AG04449 (cell line): Measurements from ENCODE around the gene CACNB3.
"Not testable (repeated sequence)": the region's sequence is repeated elsewhere in the genome, so short reads cannot be mapped to it uniquely, and the experiment has no call there.

Experiments
- CTCF ChIA-PET: fragments of 350-600 bp; formaldehyde crosslinking; extraction: SDS; loops from one replicate; lab custom pipeline; 2021; ENCODE audit warnings: antibody characterized with exemption; lab: Yijun Ruan, JAX
- POLR2A ChIA-PET: fragments of 400-600, 350-600 bp; formaldehyde crosslinking; extraction: SDS; loops from one replicate; lab custom pipeline; 2020; ENCODE audit warnings: antibody characterized with exemption, inconsistent platforms; lab: Yijun Ruan, JAX
- DNase-seq: peaks from one replicate; pipeline ENCODE4 v3.0.0-alpha.2; 2010; ENCODE audit warnings: low read depth, low spot score
- H3K4me3 ChIP-seq: 2 replicates; pipeline ENCODE4 v1.5.1; 2011; ENCODE audit warnings: low read depth, mild to moderate bottlenecking, control low read depth, low read length
- CTCF ChIP-seq: IDR thresholded peaks from one replicate; pipeline ENCODE4 v1.5.1; 2011; ENCODE audit warnings: mild to moderate bottlenecking, moderate library complexity, low read length, control low read depth, inconsistent platforms; ENCODE audit not compliant: insufficient read depth; ENCODE audit errors: missing control alignments

Gene CACNB3

GRCh38 chr12:48828293-48828692, 10.0 kb downstream of the CACNB3 start:
- CTCF ChIA-PET = interaction anchor here (0.6 to 7.3 kb wide), 5 partner anchors 9 to 108 kb away, joined by 3 to 71 read pairs (median 6); no protein-coding TSS in a partner anchor
- POLR2A ChIA-PET = no interaction called here
- H3K4me3 ChIP-seq = no peak overlapping the region
- no peak for DNase-seq
- TF ChIP-seq CTCF = no peak

GRCh38 chr12:48828841-48829575, 10.7 kb downstream of the CACNB3 start:
- TF ChIP-seq CTCF = no peak
- no peak overlapping the region for H3K4me3 ChIP-seq
- DNase-seq = no peak
- CTCF ChIA-PET = interaction anchor here (1.0 to 7.3 kb wide), 5 partner anchors 10 to 107 kb away, joined by 3 to 71 read pairs (median 6); no protein-coding TSS in a partner anchor
- POLR2A ChIA-PET = no interaction called here

GRCh38 chr12:48831257-48831656, 13.0 kb downstream of the CACNB3 start:
- TF ChIP-seq CTCF = no peak
- no peak for DNase-seq

GRCh38 chr12:48832321-48833060, 14.2 kb downstream of the CACNB3 start:
- no peak for TF ChIP-seq CTCF
- ChIA-PET POLR2A (no interaction called here), CTCF (interaction anchor here (1.0 to 7.3 kb wide), 4 partner anchors 11 to 22 kb away, joined by 3 to 71 read pairs (median 4); no protein-coding TSS in a partner anchor)
- no peak overlapping the region for H3K4me3 ChIP-seq
- DNase-seq = no peak

More at GRCh38 chr12:48831257-48831656, 13.0 kb downstream of the CACNB3 start:
- POLR2A ChIA-PET = no interaction called here
- CTCF ChIA-PET = interaction anchor here (1.2 to 7.3 kb wide), 3 partner anchors 12 to 23 kb away, joined by 3 to 71 read pairs (median 3); no protein-coding TSS in a partner anchor
- H3K4me3 ChIP-seq = no peak overlapping the region

GRCh38 chr12:48838048-48838447, 19.8 kb downstream of the CACNB3 start:
- POLR2A ChIA-PET = no interaction called here
- no peak for DNase-seq
- TF ChIP-seq CTCF = no peak
- CTCF ChIA-PET = interaction anchor here (0.6 to 3.7 kb wide), 4 partner anchors 14 to 177 kb away, joined by 3 to 15 read pairs (median 4); partner anchors contain the start of gene DDX23
- no peak overlapping the region for H3K4me3 ChIP-seq

- H3K4me3 ChIP-seq, POLR2A ChIA-PET, DNase-seq: not testable (repeated sequence)
- CTCF ChIA-PET = interaction anchor here (2.8 kb wide), 1 partner anchor 11 kb away, joined by 13 read pairs; the partner anchor contains the start of gene DDX23
Observed at GRCh38 chr12:48842021-48842420, 23.7 kb downstream of the CACNB3 start.
